T-helper 1 cell treated with Interleukin-12 subunit alpha and Interleukin-12 subunit beta and Interleukin-4 antibody, amounts not matched to agents 30 μg/mL and 1 μg/mL, for 36 hours (primary cell): ENCODE data around the gene FRMD6.
"Not testable (repeated sequence)": the region's sequence is repeated elsewhere in the genome, so short reads cannot be mapped to it uniquely, and the experiment has no call there.

Source experiments
- H3K27ac Mint-ChIP-seq: one replicate; pipeline ENCODE4 v1.8.0; 2021; ENCODE audit warnings: mild to moderate bottlenecking, mixed read lengths
- H3K27me3 Mint-ChIP-seq: one replicate; pipeline ENCODE4 v1.8.0; 2021; ENCODE audit warnings: low read depth, mixed read lengths
- H3K36me3 Mint-ChIP-seq: one replicate; pipeline ENCODE4 v1.8.0; 2021; ENCODE audit warnings: low read depth, mixed read lengths
- H3K4me1 Mint-ChIP-seq: one replicate; pipeline ENCODE4 v1.8.0; 2021; ENCODE audit warnings: low read depth, mixed read lengths
- H3K4me3 Mint-ChIP-seq: one replicate; pipeline ENCODE4 v1.8.0; 2021; ENCODE audit warnings: mild to moderate bottlenecking, moderate library complexity, mixed read lengths
- H3K9me3 Mint-ChIP-seq: one replicate; pipeline ENCODE4 v1.8.0; 2021; ENCODE audit warnings: mixed read lengths

FRMD6 gene

DNA sequence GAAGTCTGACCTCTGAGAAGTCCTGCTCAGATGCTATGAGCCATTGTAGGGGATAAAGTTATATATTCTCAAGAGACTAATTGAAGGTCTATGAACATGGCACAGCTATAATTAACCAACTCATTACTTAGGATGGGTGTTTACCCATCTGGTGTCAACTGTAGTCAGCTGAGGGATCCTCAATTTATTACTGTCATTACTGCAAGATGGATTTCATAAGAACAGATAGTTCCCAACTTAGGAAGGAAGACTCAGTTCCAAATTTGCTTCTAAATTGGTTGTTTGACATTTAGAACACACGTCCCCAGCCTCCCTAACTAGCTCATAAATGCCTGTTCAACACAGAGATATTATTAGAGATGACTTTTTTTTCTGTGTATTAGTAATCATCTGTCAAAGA lies 81.4 kb downstream of the FRMD6 start:
- Mint-ChIP-seq H3K4me3 (no peak overlapping the region), H3K27ac (no peak overlapping the region), H3K9me3 (no peaks in the 10 kb centered on the region), H3K4me1 (no peaks in the 10 kb centered on the region), H3K27me3 (peaks cover 18% of the 10 kb centered on the region), H3K36me3 (no peaks in the 10 kb centered on the region)

DNA sequence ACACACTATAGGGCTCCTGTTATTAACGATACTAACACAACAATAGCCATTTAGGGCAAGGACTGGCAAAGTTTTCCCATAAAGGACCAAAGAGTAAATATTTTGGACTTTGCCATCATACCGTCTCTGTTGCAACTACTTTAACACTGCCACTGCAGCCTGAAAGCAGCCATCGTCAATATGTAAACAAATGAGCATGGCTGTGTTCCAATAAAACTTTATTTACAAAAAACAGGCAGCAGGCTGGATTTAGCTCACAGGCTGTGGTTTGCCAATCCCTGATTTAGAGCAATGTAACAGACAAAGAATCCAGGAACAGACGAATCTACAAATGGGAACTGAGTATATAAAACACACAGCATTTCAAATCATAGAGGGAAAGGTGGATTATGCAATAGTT lies 84.1 kb downstream of the FRMD6 start:
- Mint-ChIP-seq H3K36me3 (no peaks in the 10 kb centered on the region), H3K27ac (no peak overlapping the region), H3K4me3 (no peak overlapping the region), H3K27me3 (peaks cover 24% of the 10 kb centered on the region), H3K4me1 (no peaks in the 10 kb centered on the region), H3K9me3 (no peaks in the 10 kb centered on the region)

DNA sequence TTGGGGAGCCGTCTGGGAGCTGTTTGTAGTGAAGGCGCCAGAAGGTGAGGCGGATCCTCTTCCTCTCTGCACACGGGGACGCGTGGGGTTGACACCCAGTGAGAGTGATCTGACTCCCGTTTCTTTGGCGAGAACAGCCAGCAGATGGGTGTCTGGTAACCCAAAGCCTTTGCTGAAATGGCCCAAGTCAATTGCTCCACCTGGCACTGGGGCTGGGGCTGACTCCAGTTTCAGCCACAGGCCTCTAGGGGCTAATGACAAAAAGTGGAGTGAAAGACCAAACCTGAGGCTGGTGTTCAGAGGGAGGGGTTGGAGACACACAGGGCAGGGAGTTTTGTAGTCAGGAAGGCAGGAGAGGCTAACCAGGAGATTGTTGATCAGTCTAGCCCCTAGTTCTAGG lies 87.0 kb downstream of the FRMD6 start:
- no peak overlapping the region for H3K27ac Mint-ChIP-seq
- no peak overlapping the region for H3K4me3 Mint-ChIP-seq
- H3K4me1 Mint-ChIP-seq = no peaks in the 10 kb centered on the region
- H3K36me3 Mint-ChIP-seq = no peaks in the 10 kb centered on the region
- no peaks in the 10 kb centered on the region for H3K9me3 Mint-ChIP-seq
- H3K27me3 Mint-ChIP-seq = peaks cover 16% of the 10 kb centered on the region

DNA sequence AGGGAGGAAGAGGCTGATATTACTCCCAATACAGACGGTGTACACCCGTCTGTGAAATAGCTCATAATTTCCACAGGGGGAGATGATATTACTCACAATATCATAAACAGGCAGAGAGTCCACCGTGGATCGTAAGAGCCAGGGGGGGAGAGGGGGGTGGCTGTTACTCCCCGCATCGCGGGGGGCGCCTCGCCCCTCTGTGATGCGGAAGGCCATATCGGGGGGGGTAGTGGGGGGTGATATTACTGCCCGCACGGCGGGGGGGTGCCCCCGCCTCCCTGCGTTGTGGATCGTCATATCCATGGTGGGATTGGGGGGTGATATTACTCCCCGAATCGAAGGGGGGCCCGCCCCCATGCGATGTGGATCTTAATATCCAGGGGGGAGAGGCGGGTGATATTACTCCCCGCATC lies 91.9 kb downstream of the FRMD6 start:
- Mint-ChIP-seq H3K27me3 (peaks cover 2% of the 10 kb centered on the region), H3K27ac (no peak overlapping the region), H3K4me1 (no peaks in the 10 kb centered on the region), H3K9me3 (no peaks in the 10 kb centered on the region), H3K4me3 (no peak overlapping the region), H3K36me3 (no peaks in the 10 kb centered on the region)

DNA sequence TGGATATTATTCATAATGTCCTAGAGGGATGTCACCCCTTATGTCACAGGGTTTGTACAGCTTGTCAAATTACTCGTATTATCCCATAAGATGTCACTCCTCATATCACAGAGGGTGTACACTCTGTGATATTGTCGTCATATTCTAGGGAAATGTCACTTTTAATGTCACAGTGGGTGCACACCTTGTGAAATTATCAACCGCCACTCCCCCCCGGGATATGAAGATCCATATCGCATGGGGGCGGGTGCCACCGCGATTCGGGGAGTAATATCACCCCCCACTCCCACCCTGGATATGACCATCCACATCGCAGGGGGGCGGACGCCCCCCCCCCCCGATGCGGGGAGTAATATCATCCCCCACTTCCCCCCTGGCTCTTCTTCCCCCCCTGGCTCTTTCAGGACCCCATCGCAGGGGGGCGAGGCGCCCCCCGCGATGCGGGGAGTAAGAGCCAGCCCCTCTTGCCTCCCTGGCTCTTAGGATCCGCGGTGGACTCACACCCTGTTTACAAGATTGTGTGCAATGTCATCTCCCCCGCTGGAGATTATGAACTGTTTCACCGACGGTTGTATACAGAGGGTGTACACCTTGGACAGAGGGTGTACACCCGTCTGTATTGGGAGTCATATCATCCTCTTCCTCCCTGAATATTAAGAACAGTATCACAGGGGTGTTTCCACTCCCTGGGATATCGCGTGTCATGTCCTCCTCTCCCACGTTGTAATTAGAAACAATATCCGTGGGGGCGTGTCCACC lies 92.8 kb downstream of the FRMD6 start:
- Mint-ChIP-seq H3K27ac (no peak overlapping the region), H3K9me3 (no peaks in the 10 kb centered on the region), H3K4me1 (no peaks in the 10 kb centered on the region), H3K4me3 (no peak overlapping the region), H3K36me3 (no peaks in the 10 kb centered on the region), H3K27me3 (no peaks in the 10 kb centered on the region)

DNA sequence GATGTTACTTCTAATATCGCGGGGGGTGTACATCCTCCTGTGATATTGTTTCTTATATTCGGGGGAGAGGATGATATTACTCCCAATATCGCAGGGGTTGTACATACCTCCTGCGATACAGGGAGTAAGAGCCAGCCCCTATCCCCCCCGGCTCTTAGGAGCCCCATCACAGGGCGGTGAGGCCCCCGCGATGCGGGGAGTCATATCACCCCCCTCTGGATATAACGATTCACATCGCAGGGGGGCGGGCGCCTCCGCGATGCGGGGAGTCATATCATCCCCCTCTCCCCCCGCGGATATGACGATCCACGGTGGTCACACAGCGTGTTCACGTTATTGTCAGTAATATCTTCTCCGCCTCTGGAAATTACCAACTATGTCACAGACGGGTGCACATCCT lies 95.1 kb downstream of the FRMD6 start:
- H3K27me3 Mint-ChIP-seq, H3K36me3 Mint-ChIP-seq, H3K9me3 Mint-ChIP-seq, H3K4me1 Mint-ChIP-seq, H3K4me3 Mint-ChIP-seq, H3K27ac Mint-ChIP-seq: not testable (repeated sequence)

DNA sequence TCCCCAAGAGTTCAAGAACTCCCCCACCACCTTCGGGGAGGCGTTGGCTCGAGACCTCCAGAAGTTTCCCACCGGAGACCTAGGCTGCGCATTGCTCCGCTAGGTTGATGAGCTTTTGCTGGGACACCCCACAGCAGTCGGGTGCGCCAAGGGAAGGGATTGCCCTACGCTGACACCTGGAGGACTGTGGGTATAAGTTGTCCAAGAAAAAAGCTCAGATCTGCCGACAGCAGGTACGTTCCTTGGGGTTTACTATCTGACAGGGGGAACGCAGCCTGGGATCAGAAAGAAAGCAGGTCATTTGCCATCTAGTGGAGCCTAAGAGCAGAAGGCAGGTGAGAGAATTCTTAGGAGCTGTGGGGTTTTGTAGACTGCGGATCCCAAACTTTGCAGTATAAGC lies 98.8 kb downstream of the FRMD6 start:
- H3K27ac Mint-ChIP-seq = no peak overlapping the region
- H3K36me3 Mint-ChIP-seq = no peaks in the 10 kb centered on the region
- H3K4me3 Mint-ChIP-seq = no peak overlapping the region
- no peaks in the 10 kb centered on the region for H3K9me3 Mint-ChIP-seq
- H3K27me3 Mint-ChIP-seq = no peaks in the 10 kb centered on the region
- no peaks in the 10 kb centered on the region for H3K4me1 Mint-ChIP-seq

DNA sequence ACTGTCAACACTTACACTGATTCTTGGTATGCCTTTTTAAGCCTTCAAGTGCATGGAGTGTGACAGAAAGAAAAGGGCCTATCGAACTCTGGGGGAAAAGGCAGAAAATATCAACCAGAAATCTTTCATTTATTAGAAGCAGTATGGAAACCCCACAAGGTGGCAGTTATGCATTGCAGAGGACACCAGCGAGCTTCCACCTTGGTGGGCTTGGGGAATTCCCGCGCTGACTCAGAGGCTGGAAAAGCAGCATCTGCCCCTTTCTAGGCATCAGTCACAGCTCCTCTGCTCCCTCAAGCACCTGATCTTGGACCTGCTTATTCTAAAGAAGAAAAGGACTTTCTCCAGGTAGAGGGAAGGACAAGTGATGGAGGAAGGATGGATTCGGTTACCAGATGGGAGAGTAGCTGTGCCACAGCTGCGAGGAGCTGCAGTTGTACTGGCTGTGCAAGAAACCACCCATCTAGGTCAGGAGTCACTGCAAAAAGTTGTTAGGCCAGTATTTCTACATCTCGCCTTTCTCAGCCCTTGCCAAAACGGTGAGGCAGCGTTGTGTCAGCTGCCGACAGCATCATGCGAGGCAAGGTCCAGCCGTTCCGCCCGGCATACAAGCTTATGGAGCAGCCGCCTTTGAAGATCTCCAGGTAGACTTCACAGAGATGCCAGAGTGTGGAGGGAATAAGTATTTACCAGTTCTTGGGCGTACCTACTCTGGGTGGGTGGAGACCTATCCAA lies 100.1 kb downstream of the FRMD6 start:
- not testable (repeated sequence) for H3K9me3 Mint-ChIP-seq, H3K4me3 Mint-ChIP-seq, H3K4me1 Mint-ChIP-seq, H3K27me3 Mint-ChIP-seq, H3K27ac Mint-ChIP-seq, H3K36me3 Mint-ChIP-seq

DNA sequence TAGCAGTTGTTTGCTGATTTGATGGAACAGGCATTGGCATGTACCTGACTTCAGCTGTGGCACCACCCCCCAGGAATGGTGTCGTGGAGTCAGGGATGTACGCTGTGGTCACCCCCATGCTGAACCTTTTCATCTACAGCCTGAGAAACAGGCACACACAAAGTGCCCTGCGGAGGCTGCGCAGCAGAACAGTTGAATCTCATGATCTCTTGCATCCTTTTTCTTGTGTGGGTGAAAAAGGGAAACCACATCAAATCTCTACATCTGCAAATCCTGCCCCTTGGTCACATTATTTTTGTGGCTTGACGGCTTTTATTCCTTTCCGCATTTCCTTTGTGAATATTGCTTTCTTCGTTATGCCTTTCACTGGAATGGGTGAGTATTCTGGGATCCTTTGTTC lies 106.0 kb downstream of the FRMD6 start:
- not testable (repeated sequence) for H3K27ac Mint-ChIP-seq, H3K9me3 Mint-ChIP-seq, H3K4me3 Mint-ChIP-seq, H3K36me3 Mint-ChIP-seq, H3K4me1 Mint-ChIP-seq
- peaks cover 11% of the 10 kb centered on the region for H3K27me3 Mint-ChIP-seq

DNA sequence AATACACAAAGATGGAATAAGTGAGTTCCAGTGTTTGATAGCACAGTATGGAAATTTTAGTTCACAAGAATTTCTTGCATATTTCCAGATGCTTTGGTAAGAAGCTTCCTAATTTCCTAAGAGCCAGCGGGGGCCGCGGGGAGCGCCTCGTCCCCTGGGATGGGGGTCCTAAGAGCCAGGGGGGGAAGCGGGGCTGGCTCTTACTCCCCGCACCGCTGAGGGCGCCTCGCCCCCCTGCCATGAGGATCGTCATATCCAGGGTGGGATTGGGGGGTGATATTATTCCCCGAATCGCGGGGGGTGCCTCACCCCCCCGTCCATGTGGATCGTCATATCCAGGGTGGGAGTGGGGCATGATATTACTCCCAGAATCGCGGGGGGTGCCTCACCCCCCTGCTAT lies 108.2 kb downstream of the FRMD6 start:
- Mint-ChIP-seq H3K27me3 (peaks cover 19% of the 10 kb centered on the region), H3K27ac (no peak overlapping the region), H3K4me1 (peaks cover 5% of the 10 kb centered on the region), H3K4me3 (no peak overlapping the region), H3K36me3 (no peaks in the 10 kb centered on the region), H3K9me3 (no peaks in the 10 kb centered on the region)

DNA sequence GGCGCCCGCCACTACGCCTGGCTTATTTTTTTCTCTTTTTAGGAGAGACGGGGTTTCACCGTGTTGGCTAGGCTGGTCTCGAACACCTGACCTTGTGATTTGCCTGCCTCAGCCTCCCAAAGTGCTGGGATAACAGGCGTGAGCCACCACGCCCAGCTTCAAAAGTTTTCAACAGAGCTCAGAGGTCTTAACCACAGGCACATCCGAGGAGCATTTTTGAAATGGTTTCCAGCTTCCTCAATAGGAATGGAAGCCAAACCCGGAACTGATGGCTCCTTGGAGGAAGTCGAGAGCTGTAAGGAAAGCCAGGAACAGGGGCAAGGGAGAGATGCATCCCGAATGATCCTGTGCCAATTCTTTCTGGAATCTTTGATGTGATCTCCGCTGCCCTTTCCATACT lies 114.0 kb downstream of the FRMD6 start:
- H3K9me3 Mint-ChIP-seq, H3K36me3 Mint-ChIP-seq, H3K4me1 Mint-ChIP-seq, H3K27ac Mint-ChIP-seq, H3K4me3 Mint-ChIP-seq: not testable (repeated sequence)
- H3K27me3 Mint-ChIP-seq = peaks cover 15% of the 10 kb centered on the region

DNA sequence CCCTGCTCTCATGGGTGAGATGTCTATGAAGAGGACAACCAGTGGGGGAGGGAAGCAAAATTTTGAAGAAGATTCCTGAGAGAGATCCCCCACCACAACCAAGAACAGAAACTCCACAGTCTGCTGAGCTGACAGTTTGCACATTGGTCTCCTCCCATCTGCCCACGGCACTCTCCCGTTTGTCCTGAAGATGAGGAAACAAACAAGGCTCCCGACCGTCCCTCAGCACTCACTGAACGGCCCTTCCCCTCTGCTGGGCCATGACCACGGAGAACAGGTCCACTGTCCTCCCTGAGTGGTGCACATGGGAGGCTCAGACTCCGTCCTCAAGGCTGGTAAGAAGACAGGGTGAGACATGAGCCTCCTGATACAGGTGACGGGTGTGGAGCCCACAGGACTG lies 114.9 kb downstream of the FRMD6 start:
- H3K36me3 Mint-ChIP-seq, H3K4me3 Mint-ChIP-seq, H3K4me1 Mint-ChIP-seq, H3K9me3 Mint-ChIP-seq, H3K27ac Mint-ChIP-seq: not testable (repeated sequence)
- H3K27me3 Mint-ChIP-seq = peaks cover 15% of the 10 kb centered on the region

DNA sequence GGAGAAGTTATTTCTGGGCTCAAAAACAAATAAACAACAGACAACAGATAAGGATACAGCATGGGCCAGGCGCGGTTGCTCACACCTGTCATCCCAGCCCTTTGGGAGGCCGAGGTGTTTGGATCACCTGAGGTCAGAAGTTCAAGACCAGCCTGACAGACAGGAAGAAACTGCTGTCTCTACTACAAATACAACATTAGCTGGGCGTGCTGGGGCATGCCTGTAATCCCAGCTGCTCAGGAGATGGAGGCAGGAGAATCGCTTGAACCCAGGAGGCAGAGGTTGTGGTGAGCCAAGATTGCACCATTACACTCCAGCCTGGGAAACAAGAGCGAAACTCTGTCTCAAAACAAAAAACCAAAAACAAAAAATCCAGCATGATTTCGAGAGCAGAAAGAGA lies 117.6 kb downstream of the FRMD6 start:
- not testable (repeated sequence) for H3K4me3 Mint-ChIP-seq, H3K9me3 Mint-ChIP-seq, H3K4me1 Mint-ChIP-seq, H3K27ac Mint-ChIP-seq, H3K36me3 Mint-ChIP-seq, H3K27me3 Mint-ChIP-seq

DNA sequence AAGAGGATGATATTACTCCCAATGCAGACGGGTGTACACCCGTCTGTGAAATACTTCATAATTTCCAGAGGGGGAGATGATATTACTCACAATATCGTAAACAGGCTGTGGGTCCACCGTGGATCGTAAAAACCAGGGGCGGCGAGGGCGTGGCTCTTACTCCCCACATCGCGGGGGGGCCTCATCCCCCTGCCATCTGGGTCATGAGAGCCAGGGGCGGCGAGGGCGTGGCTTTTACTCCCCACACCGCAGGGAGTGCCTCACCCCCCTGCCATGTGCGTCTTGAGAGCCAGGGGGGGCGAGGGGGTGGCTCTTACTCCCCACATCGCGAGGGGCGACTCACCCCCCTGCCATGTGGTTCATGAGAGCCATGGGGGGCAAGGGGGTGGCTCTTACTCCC lies 122.5 kb downstream of the FRMD6 start:
- Mint-ChIP-seq H3K4me1 (peaks cover 2% of the 10 kb centered on the region), H3K36me3 (no peaks in the 10 kb centered on the region), H3K9me3 (no peaks in the 10 kb centered on the region), H3K4me3 (no peak overlapping the region), H3K27me3 (peaks cover 7% of the 10 kb centered on the region), H3K27ac (no peak overlapping the region)

DNA sequence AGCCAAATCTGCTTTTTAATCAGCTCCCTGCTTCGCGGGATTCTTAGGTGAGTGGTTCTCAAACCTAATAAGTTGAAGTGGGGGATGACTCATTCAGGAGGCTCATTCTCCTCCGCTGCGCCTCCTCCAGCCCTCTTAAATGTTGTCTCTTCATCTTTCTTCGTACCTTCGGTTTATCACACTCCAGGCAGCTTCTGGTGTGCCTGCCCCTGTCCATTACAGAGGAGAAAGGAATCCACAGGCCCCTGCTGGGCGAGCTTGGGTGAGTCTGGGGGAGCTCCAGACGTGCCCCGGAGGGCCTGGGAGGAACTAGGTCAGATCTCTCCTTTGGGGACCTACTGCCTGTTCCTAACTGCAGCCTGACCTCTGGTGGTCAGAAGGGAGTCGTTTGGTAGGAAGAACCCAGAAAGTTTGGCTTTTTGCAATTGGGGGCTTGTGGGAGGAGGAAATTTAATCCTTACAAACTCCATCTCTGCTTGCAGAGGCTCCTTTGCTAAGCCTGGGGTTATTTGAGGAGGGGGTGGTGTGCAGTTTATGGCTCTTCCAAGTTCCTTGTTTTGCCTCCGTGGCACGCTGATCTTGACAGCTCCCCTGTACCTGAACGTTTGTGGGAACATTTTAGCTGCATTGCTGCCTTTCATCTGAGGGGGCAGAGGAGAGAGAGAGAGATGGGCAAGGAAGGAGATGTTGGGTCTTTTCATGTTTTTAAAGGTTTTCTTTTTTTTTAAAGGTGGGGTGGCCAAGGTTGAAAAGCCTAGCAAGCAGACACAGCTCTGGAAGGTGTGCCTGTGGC lies 124.6 kb downstream of the FRMD6 start:
- Mint-ChIP-seq H3K27ac (no peak overlapping the region), H3K27me3 (peaks cover 8% of the 10 kb centered on the region), H3K4me1 (peaks cover 7% of the 10 kb centered on the region), H3K36me3 (no peaks in the 10 kb centered on the region), H3K4me3 (no peak overlapping the region), H3K9me3 (no peaks in the 10 kb centered on the region)
